Measurements from ENCODE around the gene C1orf50.

DNA sequence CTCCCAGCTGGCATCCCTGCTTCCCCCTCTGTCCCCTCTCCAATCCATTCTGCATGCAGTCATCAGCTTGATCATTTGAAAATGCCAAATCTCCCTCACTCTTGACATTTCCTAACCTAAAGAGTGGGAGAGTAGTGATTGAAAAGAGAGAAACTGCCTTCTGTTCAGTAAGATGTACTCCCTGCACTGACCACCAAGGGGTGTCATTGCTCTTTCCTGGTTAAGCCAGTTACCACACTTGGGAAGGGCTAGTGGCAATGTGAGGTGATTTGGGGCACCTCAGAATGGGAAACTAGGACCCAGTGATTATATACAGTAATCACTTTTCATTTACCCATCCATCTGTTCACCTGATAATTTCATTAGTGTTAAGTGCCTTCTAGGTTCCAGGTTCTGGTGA is 10.8 kb downstream of the C1orf50 start:
- TF ChIP-seq, protein P1, sequence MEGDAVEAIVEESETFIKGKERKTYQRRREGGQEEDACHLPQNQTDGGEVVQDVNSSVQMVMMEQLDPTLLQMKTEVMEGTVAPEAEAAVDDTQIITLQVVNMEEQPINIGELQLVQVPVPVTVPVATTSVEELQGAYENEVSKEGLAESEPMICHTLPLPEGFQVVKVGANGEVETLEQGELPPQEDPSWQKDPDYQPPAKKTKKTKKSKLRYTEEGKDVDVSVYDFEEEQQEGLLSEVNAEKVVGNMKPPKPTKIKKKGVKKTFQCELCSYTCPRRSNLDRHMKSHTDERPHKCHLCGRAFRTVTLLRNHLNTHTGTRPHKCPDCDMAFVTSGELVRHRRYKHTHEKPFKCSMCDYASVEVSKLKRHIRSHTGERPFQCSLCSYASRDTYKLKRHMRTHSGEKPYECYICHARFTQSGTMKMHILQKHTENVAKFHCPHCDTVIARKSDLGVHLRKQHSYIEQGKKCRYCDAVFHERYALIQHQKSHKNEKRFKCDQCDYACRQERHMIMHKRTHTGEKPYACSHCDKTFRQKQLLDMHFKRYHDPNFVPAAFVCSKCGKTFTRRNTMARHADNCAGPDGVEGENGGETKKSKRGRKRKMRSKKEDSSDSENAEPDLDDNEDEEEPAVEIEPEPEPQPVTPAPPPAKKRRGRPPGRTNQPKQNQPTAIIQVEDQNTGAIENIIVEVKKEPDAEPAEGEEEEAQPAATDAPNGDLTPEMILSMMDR (IDR thresholded peaks at IDR 0.05; ENCODE audit: insufficient read depth, low read length), result peak; percentile 50
- TF ChIP-seq POLR2AphosphoS5 (IDR thresholded peaks at IDR 0.05; ENCODE audit: low read depth), result no peak
- no peak for TF ChIP-seq SPI1 (IDR thresholded peaks at IDR 0.05; ENCODE audit: borderline replicate concordance, low read depth)
- no peak for TF ChIP-seq GABPA (IDR thresholded peaks at IDR 0.05; ENCODE audit: low read depth)
- no peak for TF ChIP-seq REST (IDR thresholded peaks at IDR 0.05; ENCODE audit: insufficient replicate concordance, low read depth)

Data from HL-60 (cell line).